Retinal pigment epithelial cell (primary cell): ENCODE results near the gene NUP85.

Experiments used
- DNase-seq: peaks from one replicate; pipeline ENCODE4 v3.0.0-alpha.2; 2010; ENCODE audit warnings: low read depth
- H3K4me3 ChIP-seq: 2 replicates; pipeline ENCODE4 v1.5.1; 2011; ENCODE audit warnings: mild to moderate bottlenecking, low read length, control low read depth, moderate library complexity
- TF ChIP-seq, protein P1 (sequence below): conservative IDR thresholded peaks from 2 replicates; pipeline ENCODE4 v1.5.1; 2011; ENCODE audit warnings: low read depth, low read length, control low read depth, inconsistent platforms

The NUP85 gene

GRCh38 chr17:75227729-75228128, 22.2 kb downstream of the NUP85 start:
- H3K4me3 ChIP-seq, result no peak overlapping the region
- TF ChIP-seq, protein P1, sequence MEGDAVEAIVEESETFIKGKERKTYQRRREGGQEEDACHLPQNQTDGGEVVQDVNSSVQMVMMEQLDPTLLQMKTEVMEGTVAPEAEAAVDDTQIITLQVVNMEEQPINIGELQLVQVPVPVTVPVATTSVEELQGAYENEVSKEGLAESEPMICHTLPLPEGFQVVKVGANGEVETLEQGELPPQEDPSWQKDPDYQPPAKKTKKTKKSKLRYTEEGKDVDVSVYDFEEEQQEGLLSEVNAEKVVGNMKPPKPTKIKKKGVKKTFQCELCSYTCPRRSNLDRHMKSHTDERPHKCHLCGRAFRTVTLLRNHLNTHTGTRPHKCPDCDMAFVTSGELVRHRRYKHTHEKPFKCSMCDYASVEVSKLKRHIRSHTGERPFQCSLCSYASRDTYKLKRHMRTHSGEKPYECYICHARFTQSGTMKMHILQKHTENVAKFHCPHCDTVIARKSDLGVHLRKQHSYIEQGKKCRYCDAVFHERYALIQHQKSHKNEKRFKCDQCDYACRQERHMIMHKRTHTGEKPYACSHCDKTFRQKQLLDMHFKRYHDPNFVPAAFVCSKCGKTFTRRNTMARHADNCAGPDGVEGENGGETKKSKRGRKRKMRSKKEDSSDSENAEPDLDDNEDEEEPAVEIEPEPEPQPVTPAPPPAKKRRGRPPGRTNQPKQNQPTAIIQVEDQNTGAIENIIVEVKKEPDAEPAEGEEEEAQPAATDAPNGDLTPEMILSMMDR, result no peak
- DNase-seq, result no peak

- TF ChIP-seq, protein P1, result no peak
- no peak for DNase-seq
- H3K4me3 ChIP-seq, result no peak overlapping the region
Observed at GRCh38 chr17:75228305-75228704, 22.8 kb downstream of the NUP85 start.

- no peak overlapping the region for H3K4me3 ChIP-seq
- TF ChIP-seq, protein P1, result no peak
- no peak for DNase-seq
Observed at GRCh38 chr17:75228847-75229246, 23.4 kb downstream of the NUP85 start.

DNA sequence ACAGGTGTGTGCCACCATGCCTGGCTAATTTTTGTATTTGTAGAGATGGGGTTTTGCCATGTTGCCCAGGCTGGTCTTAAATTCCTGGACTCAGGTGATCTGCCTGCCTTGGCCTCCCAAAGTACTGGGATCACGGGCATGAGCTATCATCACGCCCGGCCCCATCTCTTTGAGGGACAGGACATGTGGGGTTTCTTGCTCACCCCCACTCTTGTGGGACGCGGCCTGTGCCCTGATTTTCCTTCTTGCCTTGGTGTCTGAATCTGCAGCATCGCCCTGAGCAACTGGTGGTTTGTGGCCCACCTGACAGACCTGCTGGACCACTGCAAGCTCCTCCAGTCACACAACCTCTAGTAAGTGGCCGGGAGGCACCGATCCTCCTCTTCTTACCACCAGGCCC, 25.6 kb downstream of the NUP85 start:
- no peak overlapping the region for H3K4me3 ChIP-seq
- TF ChIP-seq, protein P1, result no peak
- no peak for DNase-seq

GRCh38 chr17:75231741-75232464, 26.4 kb downstream of the NUP85 start:
- no peak for DNase-seq
- TF ChIP-seq, protein P1, result no peak
- no peak overlapping the region for H3K4me3 ChIP-seq

- no peak overlapping the region for H3K4me3 ChIP-seq
- TF ChIP-seq, protein P1, result no peak
- no peak for DNase-seq
Observed at GRCh38 chr17:75232786-75233185, 27.3 kb downstream of the NUP85 start.
